NCI-H2227 (cell line): Measurements from ENCODE around the gene SEC22A.

ENCODE experiments used
- DNase-seq: peaks from one replicate; lab custom pipeline; 2025; ENCODE audit not compliant: unreplicated experiment; lab: John Stamatoyannopoulos, UW

SEC22A gene

GRCh38 chr3:123201557-123202427 is at the start of gene SEC22A:
TSS of gene SEC22A (plus strand) at chr3:123201943. CDS start at chr3:123209218, 7,275 bp downstream.
- DNase-seq = peak; percentile 95

GRCh38 chr3:123152687-123153086 is 49.1 kb upstream of the SEC22A start:
- DNase-seq = peak; percentile 23

GRCh38 chr3:123153125-123154019 is 48.4 kb upstream of the SEC22A start:
- peak; percentile 23 for DNase-seq

GRCh38 chr3:123154020-123154985 is 47.4 kb upstream of the SEC22A start:
- DNase-seq = no peak

GRCh38 chr3:123155471-123156011 is 46.2 kb upstream of the SEC22A start:
- DNase-seq = no peak

GRCh38 chr3:123156276-123156995 is 45.3 kb upstream of the SEC22A start:
- DNase-seq = no peak

GRCh38 chr3:123157209-123157597 is 44.5 kb upstream of the SEC22A start:
- DNase-seq = no peak

GRCh38 chr3:123157598-123158287 is 44.0 kb upstream of the SEC22A start:
- no peak for DNase-seq

- no peak for DNase-seq
Measured at GRCh38 chr3:123158330-123158729, 43.4 kb upstream of the SEC22A start.

GRCh38 chr3:123158899-123159390 is 42.8 kb upstream of the SEC22A start:
- no peak for DNase-seq

GRCh38 chr3:123159926-123160635 is 41.7 kb upstream of the SEC22A start:
- DNase-seq = no peak

- DNase-seq = no peak
Measured at GRCh38 chr3:123161167-123161566, 40.6 kb upstream of the SEC22A start.

GRCh38 chr3:123163141-123163540 is 38.6 kb upstream of the SEC22A start:
- no peak for DNase-seq

GRCh38 chr3:123165163-123165562 is 36.6 kb upstream of the SEC22A start:
- no peak for DNase-seq

- DNase-seq = no peak
Measured at GRCh38 chr3:123167686-123168085, 34.1 kb upstream of the SEC22A start.

- DNase-seq = no peak
Measured at GRCh38 chr3:123168122-123168521, 33.6 kb upstream of the SEC22A start.

GRCh38 chr3:123168605-123169004 is 33.1 kb upstream of the SEC22A start:
- DNase-seq = no peak

- no peak for DNase-seq
Measured at GRCh38 chr3:123169492-123169929, 32.2 kb upstream of the SEC22A start.
